SK-N-SH (cell line): ENCODE results near the gene ZNF22. TPM values are rescaled to one million over a fixed set of nuclear protein-coding genes. Genes with fewer than 3 reads are reported as not detected.
A peak's percentile ranks its signal among the peaks of the same experiment; 100 is the strongest.
"Not testable (repeated sequence)": the region's sequence is repeated elsewhere in the genome, so short reads cannot be mapped to it uniquely, and the experiment has no call there.

Experiments
- CTCF ChIA-PET: fragments of 300-600, 350-600 bp; formaldehyde crosslinking; extraction: SDS; loops from one replicate; lab custom pipeline; 2021; lab: Yijun Ruan, JAX
- POLR2A ChIA-PET: fragments of 350-600 bp; sonication (Branson Sonifier 250); formaldehyde crosslinking; extraction: SDS; loops from one replicate; lab custom pipeline; 2020; ENCODE audit warnings: antibody characterized with exemption, inconsistent platforms; lab: Yijun Ruan, JAX
- DNase-seq: peaks from one replicate; pipeline ENCODE4 v3.0.0; 2012
- H2AFZ ChIP-seq: fragments of 200-600 bp; sonication (generic); 2 replicates; pipeline ENCODE4 v1.8.1; 2016; ENCODE audit warnings: antibody characterized with exemption, mild to moderate bottlenecking, low read depth
- H3F3A ChIP-seq: fragments of 200-600 bp; sonication (generic); replicated peaks from 2 replicates; pipeline ENCODE3; 2016; ENCODE audit warnings: antibody characterized with exemption, mild to moderate bottlenecking; ENCODE audit not compliant: insufficient read depth
- H3K27ac ChIP-seq, 2 experiments: fragments of 200-500 bp in 1 of 2; fragments of 200-600 bp in 1 of 2; sonication (Bioruptor generic) in 1 of 2; sonication (generic), shearing (Covaris generic) in 1 of 2; 2 replicates each; pipeline versions ENCODE4 v1.5.1 to v1.6.1; 2014 to 2016; ENCODE audit warnings: low read depth in 2 of 2, inconsistent platforms in 1 of 2, low read length in 1 of 2, mild to moderate bottlenecking in 1 of 2, mixed read lengths in 1 of 2
- H3K27me3 ChIP-seq: fragments of 200-600 bp; sonication (generic), shearing (Covaris generic); 2 replicates; pipeline ENCODE4 v1.6.1; 2016; ENCODE audit warnings: mixed run types; ENCODE audit not compliant: insufficient read depth
- H3K36me3 ChIP-seq, 2 experiments: fragments of 200-500 bp in 1 of 2; fragments of 200-600 bp in 1 of 2; sonication (Bioruptor generic) in 1 of 2; sonication (generic) in 1 of 2; replicated peaks in 1 of 2; 2 replicates each; pipeline versions ENCODE3 to v1.5.1; 2014 to 2016; ENCODE audit warnings: low read length in 1 of 2, mild to moderate bottlenecking in 1 of 2; ENCODE audit not compliant: insufficient read depth in 2 of 2, control insufficient read depth in 1 of 2
- H3K4me1 ChIP-seq, 2 experiments: fragments of 200-500 bp in 1 of 2; fragments of 200-600 bp in 1 of 2; sonication (Bioruptor generic) in 1 of 2; sonication (generic), shearing (Covaris generic) in 1 of 2; 2 replicates each; pipeline versions ENCODE4 v1.5.1 to v1.6.1; 2014 to 2016; ENCODE audit warnings: low read depth in 1 of 2, low read length in 1 of 2, mixed run types in 1 of 2; ENCODE audit not compliant: insufficient read depth in 2 of 2, control insufficient read depth in 1 of 2
- H3K4me2 ChIP-seq: fragments of 200-600 bp; sonication (generic), shearing (Covaris generic); 2 replicates; pipeline ENCODE4 v1.6.1; 2017; ENCODE audit warnings: mixed run types
- H3K4me3 ChIP-seq, 2 experiments: fragments of 200-500 bp in 1 of 2; fragments of 200-600 bp in 1 of 2; sonication (Bioruptor generic) in 1 of 2; sonication (generic), shearing (Covaris generic) in 1 of 2; 2 replicates each; pipeline versions ENCODE4 v1.5.1 to v1.8.1; 2014 to 2016; ENCODE audit warnings: low read depth in 2 of 2, inconsistent platforms in 1 of 2, low read length in 1 of 2, mild to moderate bottlenecking in 1 of 2, mixed read lengths in 1 of 2, moderate library complexity in 1 of 2
- H3K79me2 ChIP-seq: fragments of 200-600 bp; sonication (generic); 2 replicates; pipeline ENCODE4 v1.8.1; 2017; ENCODE audit warnings: mild to moderate bottlenecking; ENCODE audit not compliant: insufficient read depth
- H3K9ac ChIP-seq: fragments of 200-600 bp; sonication (generic); 2 replicates; pipeline ENCODE4 v1.6.1; 2017; ENCODE audit warnings: mixed run types
- H3K9me2 ChIP-seq: fragments of 200-600 bp; sonication (generic); 2 replicates; pipeline ENCODE4 v1.6.1; 2017; ENCODE audit warnings: mixed run types
- H3K9me3 ChIP-seq: fragments of 200-600 bp; sonication (generic); 2 replicates; pipeline ENCODE4 v1.6.1; 2017; ENCODE audit warnings: mixed run types, mild to moderate bottlenecking, moderate library complexity
- H4K20me1 ChIP-seq: fragments of 200-600 bp; sonication (generic); 2 replicates; pipeline ENCODE4 v1.6.1; 2017; ENCODE audit warnings: mild to moderate bottlenecking, mixed run types; ENCODE audit not compliant: insufficient read depth
- CHD2 ChIP-seq: fragments of 150-350 bp; IDR thresholded peaks from 2 replicates; pipeline ENCODE4 v1.6.1; 2018; ENCODE audit warnings: low read length; ENCODE audit not compliant: partially characterized antibody
- ELF1 ChIP-seq: IDR thresholded peaks from 2 replicates; pipeline ENCODE4 v1.4.0; 2012
- EP300 ChIP-seq, 2 experiments: IDR thresholded peaks; 2 replicates each; pipeline versions ENCODE4 v1.4.0 to v1.6.1; 2012; ENCODE audit warnings: borderline replicate concordance in 1 of 2, low read depth in 1 of 2, low read length in 1 of 2
- FOXM1 ChIP-seq: IDR thresholded peaks from 2 replicates; pipeline ENCODE4 v1.4.0; 2012; ENCODE audit warnings: low read depth, mild to moderate bottlenecking
- GABPA ChIP-seq: IDR thresholded peaks from 2 replicates; pipeline ENCODE4 v1.4.0; 2012; ENCODE audit warnings: low read depth, mild to moderate bottlenecking
- GATA2 ChIP-seq: sonication (generic); formaldehyde crosslinking; IDR thresholded peaks from 2 replicates; pipeline ENCODE4 v1.5.0; 2020; ENCODE audit warnings: mild to moderate bottlenecking, missing genetic modification reagents
- MEF2A ChIP-seq: IDR thresholded peaks from 2 replicates; pipeline ENCODE4 v1.4.0; 2012; ENCODE audit warnings: low read depth, borderline replicate concordance
- MXI1 ChIP-seq: IDR thresholded peaks from 2 replicates; pipeline ENCODE4 v1.6.1; 2012; ENCODE audit warnings: mild to moderate bottlenecking, low read depth, low read length, improper control_type of control experiment
- RAD21 ChIP-seq: IDR thresholded peaks from 2 replicates; pipeline ENCODE4 v1.6.1; 2012; ENCODE audit warnings: mild to moderate bottlenecking, low read length
- RCOR1 ChIP-seq: fragments of 150-350 bp; IDR thresholded peaks from 2 replicates; pipeline ENCODE4 v1.6.1; 2017; ENCODE audit warnings: antibody characterized with exemption, low read length
- RXRA ChIP-seq: IDR thresholded peaks from 2 replicates; pipeline ENCODE4 v1.4.0; 2012; ENCODE audit warnings: low read depth, mild to moderate bottlenecking, borderline replicate concordance
- SIN3A ChIP-seq: IDR thresholded peaks from 2 replicates; pipeline ENCODE4 v1.6.1; 2012; ENCODE audit warnings: low read depth, mild to moderate bottlenecking, low read length, moderate library complexity, borderline replicate concordance
- SMC3 ChIP-seq: IDR thresholded peaks from 2 replicates; pipeline ENCODE4 v1.6.1; 2012; ENCODE audit warnings: low read depth, low read length, improper control_type of control experiment
- TAF1 ChIP-seq: IDR thresholded peaks from 2 replicates; pipeline ENCODE4 v1.6.1; 2012; ENCODE audit warnings: low read depth, mild to moderate bottlenecking, low read length, moderate library complexity, borderline replicate concordance
- USF1 ChIP-seq: IDR thresholded peaks from 2 replicates; pipeline ENCODE4 v1.4.0; 2012; ENCODE audit warnings: low read depth, borderline replicate concordance
- YY1 ChIP-seq: IDR thresholded peaks from 2 replicates; pipeline ENCODE4 v1.4.0; 2012; ENCODE audit warnings: low read depth, mild to moderate bottlenecking
- WGBS: methylation state at CpG from one replicate; pipeline ENCODE4 v1.1.6; 2017; ENCODE audit warnings: low lambda C conversion rate; 5-methylcytosine and 5-hydroxymethylcytosine counted together
- polyA plus RNA-seq, 3 experiments: library from polyadenylated mRNA; depleted of rRNA; stranded (reverse); fragments of >200 nt; gene quantifications; 2 replicates each; pipeline ENCODE4 v1.2.3, GENCODE V29; 2012
- TF ChIP-seq, protein P1 (sequence below): fragments of 200-600 bp; sonication (generic); IDR thresholded peaks from 2 replicates; pipeline ENCODE4 v1.6.1; 2017; ENCODE audit warnings: antibody characterized with exemption, mild to moderate bottlenecking, moderate library complexity
- TF ChIP-seq, protein P2 (sequence below): IDR thresholded peaks from 2 replicates; pipeline ENCODE4 v1.4.0; 2012; ENCODE audit warnings: low read depth, borderline replicate concordance

ZNF22 gene
- polyA plus RNA-seq, 1 of the 3 experiments (the other 2 are of a cell fraction), result 10.2 TPM

DNA sequence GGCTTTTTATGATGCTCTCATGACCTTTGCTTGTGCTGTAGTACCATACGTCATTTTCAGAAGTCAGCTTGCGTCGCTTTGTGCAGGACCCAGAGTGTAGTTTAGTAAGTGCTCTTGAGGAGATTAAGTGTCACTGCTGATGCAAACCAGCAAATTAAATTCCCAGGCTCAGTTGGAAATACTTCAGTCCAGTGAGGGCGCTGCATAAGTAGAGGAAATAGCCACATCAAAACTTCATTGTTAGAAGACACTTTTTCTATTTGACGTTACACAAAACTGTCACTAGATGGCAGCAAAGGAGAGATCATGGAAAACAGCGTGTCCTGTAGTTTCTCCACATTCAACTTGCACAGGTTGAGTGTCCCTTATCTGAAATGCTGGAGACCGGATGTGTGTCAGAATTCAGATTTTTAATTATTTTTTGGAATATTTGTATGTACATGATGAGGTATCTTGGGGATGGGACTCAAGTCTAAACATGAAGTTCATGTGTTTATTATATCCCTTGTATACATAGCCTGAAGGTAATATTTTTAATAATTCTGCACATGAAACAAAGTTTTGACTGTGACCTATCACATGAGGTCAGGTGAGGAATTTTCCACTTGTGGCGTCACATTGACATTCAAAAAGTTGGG lies 7.9 kb downstream of the ZNF22 start (continued):
- TF ChIP-seq, protein P1, sequence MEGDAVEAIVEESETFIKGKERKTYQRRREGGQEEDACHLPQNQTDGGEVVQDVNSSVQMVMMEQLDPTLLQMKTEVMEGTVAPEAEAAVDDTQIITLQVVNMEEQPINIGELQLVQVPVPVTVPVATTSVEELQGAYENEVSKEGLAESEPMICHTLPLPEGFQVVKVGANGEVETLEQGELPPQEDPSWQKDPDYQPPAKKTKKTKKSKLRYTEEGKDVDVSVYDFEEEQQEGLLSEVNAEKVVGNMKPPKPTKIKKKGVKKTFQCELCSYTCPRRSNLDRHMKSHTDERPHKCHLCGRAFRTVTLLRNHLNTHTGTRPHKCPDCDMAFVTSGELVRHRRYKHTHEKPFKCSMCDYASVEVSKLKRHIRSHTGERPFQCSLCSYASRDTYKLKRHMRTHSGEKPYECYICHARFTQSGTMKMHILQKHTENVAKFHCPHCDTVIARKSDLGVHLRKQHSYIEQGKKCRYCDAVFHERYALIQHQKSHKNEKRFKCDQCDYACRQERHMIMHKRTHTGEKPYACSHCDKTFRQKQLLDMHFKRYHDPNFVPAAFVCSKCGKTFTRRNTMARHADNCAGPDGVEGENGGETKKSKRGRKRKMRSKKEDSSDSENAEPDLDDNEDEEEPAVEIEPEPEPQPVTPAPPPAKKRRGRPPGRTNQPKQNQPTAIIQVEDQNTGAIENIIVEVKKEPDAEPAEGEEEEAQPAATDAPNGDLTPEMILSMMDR, result peak; percentile 87
- TF ChIP-seq GABPA, result no peak
- peak; percentile 87 for TF ChIP-seq RAD21
- TF ChIP-seq FOXM1, result no peak
- TF ChIP-seq SMC3, result peak; percentile 48
- peak; percentile 75 for TF ChIP-seq RCOR1
- no peak for TF ChIP-seq ELF1
- TF ChIP-seq YY1, result no peak
- 0 out of 2 replicates have a peak, but pooled peaks have one; percentile 57 for TF ChIP-seq SIN3A
- no peak for TF ChIP-seq MEF2A
- TF ChIP-seq EP300 (IDR thresholded peaks at IDR 0.05; ENCODE audit: borderline replicate concordance in 1 of 2, low read depth in 1 of 2, low read length in 1 of 2), result no peak
- peak; percentile 31 for TF ChIP-seq CHD2
- no peak for TF ChIP-seq USF1
- no peak for TF ChIP-seq TAF1
- no peak for TF ChIP-seq GATA2 (CRISPR knock-in tag)
- TF ChIP-seq MXI1, result peak; percentile 19; the same call in 1 of the 2 replicates
- TF ChIP-seq, protein P2, sequence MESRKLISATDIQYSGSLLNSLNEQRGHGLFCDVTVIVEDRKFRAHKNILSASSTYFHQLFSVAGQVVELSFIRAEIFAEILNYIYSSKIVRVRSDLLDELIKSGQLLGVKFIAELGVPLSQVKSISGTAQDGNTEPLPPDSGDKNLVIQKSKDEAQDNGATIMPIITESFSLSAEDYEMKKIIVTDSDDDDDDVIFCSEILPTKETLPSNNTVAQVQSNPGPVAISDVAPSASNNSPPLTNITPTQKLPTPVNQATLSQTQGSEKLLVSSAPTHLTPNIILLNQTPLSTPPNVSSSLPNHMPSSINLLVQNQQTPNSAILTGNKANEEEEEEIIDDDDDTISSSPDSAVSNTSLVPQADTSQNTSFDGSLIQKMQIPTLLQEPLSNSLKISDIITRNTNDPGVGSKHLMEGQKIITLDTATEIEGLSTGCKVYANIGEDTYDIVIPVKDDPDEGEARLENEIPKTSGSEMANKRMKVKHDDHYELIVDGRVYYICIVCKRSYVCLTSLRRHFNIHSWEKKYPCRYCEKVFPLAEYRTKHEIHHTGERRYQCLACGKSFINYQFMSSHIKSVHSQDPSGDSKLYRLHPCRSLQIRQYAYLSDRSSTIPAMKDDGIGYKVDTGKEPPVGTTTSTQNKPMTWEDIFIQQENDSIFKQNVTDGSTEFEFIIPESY, result no peak
- no peak for TF ChIP-seq RXRA
- TF ChIP-seq, all 33 proteins: peak for 7

GRCh38 chr10:45014557-45014956 lies 13.8 kb downstream of the ZNF22 start:
- WGBS, result 10% methylated on average over 2 of the region's 10 CpGs
- H3K4me3 ChIP-seq, H3K36me3 ChIP-seq, H3K4me1 ChIP-seq, H2AFZ ChIP-seq, H3K4me2 ChIP-seq, H3K9ac ChIP-seq, H3K27ac ChIP-seq, H3K27me3 ChIP-seq, H3K79me2 ChIP-seq, H3K9me2 ChIP-seq, DNase-seq, H3K9me3 ChIP-seq, H4K20me1 ChIP-seq, POLR2A ChIA-PET, H3F3A ChIP-seq: not testable (repeated sequence)
- CTCF ChIA-PET, result interaction anchor here (1.1 kb wide), 1 partner anchor 82 kb away, joined by 4 read pairs; no protein-coding TSS in a partner anchor
